Coronary artery (tissue), 2 donors: ENCODE results near the gene FSTL4.

Experiments
- DNase-seq: peaks from one replicate; pipeline ENCODE4 v3.0.0-alpha.2; 2017; ENCODE audit warnings: low spot score
- H3K27ac ChIP-seq, 2 donors: fragments of 200-600 bp; sonication (generic); one replicate each; pipeline ENCODE4 v1.5.1; 2016 to 2019
- H3K4me3 ChIP-seq: fragments of 200-600 bp; sonication (generic); 2 replicates; pipeline ENCODE4 v1.5.1; 2016; ENCODE audit warnings: mild to moderate bottlenecking, moderate library complexity
- CTCF ChIP-seq: fragments of 200-600 bp; sonication (generic); IDR thresholded peaks from one replicate; pipeline ENCODE4 v1.5.1; 2019; ENCODE audit warnings: antibody characterized with exemption

FSTL4 gene

DNA sequence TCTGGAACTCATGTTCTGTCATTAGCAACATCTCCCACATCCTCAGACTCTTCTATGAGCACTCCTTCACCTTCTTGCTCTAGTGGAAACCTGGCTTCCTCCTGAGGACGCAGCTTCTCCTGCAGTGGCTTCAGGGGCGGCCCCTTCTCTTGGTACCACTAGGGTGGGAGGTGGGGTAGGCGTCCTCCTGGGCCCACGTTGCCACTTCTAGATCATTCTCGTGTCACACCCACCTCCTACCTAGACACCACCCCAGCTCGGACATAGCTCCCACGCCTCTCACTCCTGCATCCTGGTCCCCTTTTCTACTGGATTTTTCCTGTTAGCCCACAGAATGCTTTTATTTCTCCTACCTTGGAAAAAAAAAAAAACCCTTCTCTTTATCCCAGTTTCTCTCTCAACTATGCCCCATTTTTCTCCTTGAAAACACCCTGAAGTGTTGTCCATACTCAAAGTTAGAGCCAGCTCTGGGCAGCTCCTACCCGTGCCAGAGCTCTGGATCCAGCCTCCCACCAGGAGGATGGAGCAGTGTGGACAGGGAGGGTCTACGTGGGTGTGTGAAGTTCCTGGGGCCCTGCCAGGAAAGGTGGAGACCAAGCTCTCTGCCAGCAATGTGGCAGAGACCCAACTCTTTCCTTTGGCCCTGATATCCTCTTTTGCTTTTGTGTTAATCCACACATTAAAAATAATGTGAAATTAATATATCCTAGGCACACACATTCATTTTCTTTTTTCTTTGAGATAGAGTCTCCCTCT, 381.3 kb downstream of the FSTL4 start:
- peak; percentile 49 for DNase-seq
- Histone ChIP-seq H3K4me3 (no peak overlapping the region), H3K27ac (no peak overlapping the region)
- TF ChIP-seq CTCF: no peak

- Histone ChIP-seq H3K4me3 (no peak overlapping the region), H3K27ac (no peak overlapping the region)
- TF ChIP-seq CTCF: no peak
- DNase-seq: peak; percentile 28
Measured at GRCh38 chr5:133229931-133230664, 382.2 kb downstream of the FSTL4 start.

DNA sequence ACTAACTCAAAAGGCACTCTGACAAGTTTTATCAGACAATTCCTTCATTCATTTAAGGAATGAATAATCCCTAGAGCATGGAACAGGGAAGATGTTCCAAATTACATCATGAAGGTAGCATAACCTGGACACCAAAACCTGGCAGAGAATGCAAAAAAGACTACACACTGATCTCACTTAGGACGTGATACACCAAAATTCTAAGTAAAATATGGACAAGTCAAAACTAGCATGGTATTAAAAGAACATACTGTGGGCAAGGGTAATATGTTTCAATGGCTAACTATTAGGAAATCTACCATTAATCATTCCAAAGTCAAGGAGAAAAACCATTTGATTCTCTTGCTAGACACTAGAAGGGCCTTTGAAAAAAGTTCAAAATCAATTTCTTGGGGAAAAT, 384.0 kb downstream of the FSTL4 start:
- H3K4me3 ChIP-seq: no peak overlapping the region
- DNase-seq: no peak
- no peak for TF ChIP-seq CTCF
- H3K27ac ChIP-seq: no peak overlapping the region

GRCh38 chr5:133227897-133228296, 384.4 kb downstream of the FSTL4 start:
- Histone ChIP-seq H3K4me3 (no peak overlapping the region), H3K27ac (no peak overlapping the region)
- no peak for DNase-seq
- TF ChIP-seq CTCF: no peak

GRCh38 chr5:133227082-133227481, 385.3 kb downstream of the FSTL4 start:
- H3K4me3 ChIP-seq: no peak overlapping the region
- no peak for TF ChIP-seq CTCF
- H3K27ac ChIP-seq: no peak overlapping the region
- DNase-seq: no peak

DNA sequence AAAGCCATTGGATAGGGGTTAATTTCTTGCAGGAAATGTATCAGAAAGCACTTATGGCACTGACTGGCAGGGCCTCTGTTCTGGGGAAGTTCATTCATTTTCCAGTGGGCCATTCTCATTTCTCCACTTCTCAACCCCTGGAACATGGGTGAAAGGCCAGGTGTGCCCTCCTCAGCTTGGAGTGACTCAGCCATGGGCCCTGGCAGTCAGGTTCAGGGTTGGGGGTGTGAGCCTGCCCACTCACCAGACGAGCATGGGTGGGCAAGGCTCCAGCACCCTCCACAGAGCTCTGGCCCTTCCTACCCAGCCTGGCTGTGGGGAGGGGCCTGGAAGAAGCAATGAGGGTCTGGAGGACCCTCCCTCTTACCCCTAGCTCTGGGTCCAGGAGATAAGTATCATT, 386.2 kb downstream of the FSTL4 start:
- DNase-seq: peak; percentile 40
- TF ChIP-seq CTCF: no peak
- Histone ChIP-seq H3K4me3 (no peak overlapping the region), H3K27ac (no peak overlapping the region)
